HAP-1 (cell line): ENCODE measurements around the gene ACTA1.

ENCODE experiments used
- DNase-seq, 2 experiments: peaks; one replicate each; pipeline ENCODE4 v3.0.0-alpha.2; 2016 to 2020; ENCODE audit warnings: low spot score in 2 of 2
- H3K27me3 ChIP-seq: fragments of 250-450 bp; sonication (Bioruptor Pico); 2 replicates; pipeline ENCODE4 v1.5.1; 2020; ENCODE audit warnings: low read depth, mild to moderate bottlenecking, moderate library complexity
- H3K36me3 ChIP-seq: fragments of 250-450 bp; sonication (Bioruptor Pico); replicated peaks from 2 replicates; pipeline ENCODE4 v1.5.1; 2020; ENCODE audit warnings: mild to moderate bottlenecking
- H3K4me1 ChIP-seq: fragments of 250-450 bp; sonication (Bioruptor Pico); 2 replicates; pipeline ENCODE4 v1.5.1; 2020; ENCODE audit warnings: mild to moderate bottlenecking
- H3K4me3 ChIP-seq: fragments of 250-450 bp; sonication (Bioruptor Pico); 2 replicates; pipeline ENCODE4 v1.5.1; 2020; ENCODE audit warnings: mild to moderate bottlenecking, moderate library complexity
- H3K9me3 ChIP-seq: fragments of 250-450 bp; sonication (Bioruptor Pico); 2 replicates; pipeline ENCODE4 v1.5.1; 2020; ENCODE audit warnings: mild to moderate bottlenecking, moderate library complexity
- in situ Hi-C: fragments of 300-500 bp; cut with MboI; formaldehyde crosslinking; loops from 3 replicates; pipeline ENCODE4 v1.14.3; 2020; ENCODE audit warnings: low sequenced_read_pairs, inconsistent platforms, mixed read lengths

Gene ACTA1

GRCh38 chr1:229456016-229456415 lies 22.1 kb upstream of the ACTA1 start:
- Histone ChIP-seq H3K27me3 (no peaks in the 10 kb centered on the region), H3K36me3 (peaks cover 65% of the 10 kb centered on the region), H3K9me3 (no peaks in the 10 kb centered on the region), H3K4me1 (no peaks in the 10 kb centered on the region), H3K4me3 (no peak overlapping the region)
- in situ Hi-C loops, result no loop called here
- DNase-seq, result no peak

GRCh38 chr1:229454056-229454455 lies 20.2 kb upstream of the ACTA1 start:
- H3K9me3 ChIP-seq, result no peaks in the 10 kb centered on the region
- no peak overlapping the region for H3K4me3 ChIP-seq
- H3K27me3 ChIP-seq, result no peaks in the 10 kb centered on the region
- H3K36me3 ChIP-seq, result peaks cover 59% of the 10 kb centered on the region
- H3K4me1 ChIP-seq, result 0 out of 2 replicates have a peak, but pooled peaks cover 4% of the 10 kb centered on the region
- DNase-seq, result no peak
- in situ Hi-C loops, result no loop called here

DNA sequence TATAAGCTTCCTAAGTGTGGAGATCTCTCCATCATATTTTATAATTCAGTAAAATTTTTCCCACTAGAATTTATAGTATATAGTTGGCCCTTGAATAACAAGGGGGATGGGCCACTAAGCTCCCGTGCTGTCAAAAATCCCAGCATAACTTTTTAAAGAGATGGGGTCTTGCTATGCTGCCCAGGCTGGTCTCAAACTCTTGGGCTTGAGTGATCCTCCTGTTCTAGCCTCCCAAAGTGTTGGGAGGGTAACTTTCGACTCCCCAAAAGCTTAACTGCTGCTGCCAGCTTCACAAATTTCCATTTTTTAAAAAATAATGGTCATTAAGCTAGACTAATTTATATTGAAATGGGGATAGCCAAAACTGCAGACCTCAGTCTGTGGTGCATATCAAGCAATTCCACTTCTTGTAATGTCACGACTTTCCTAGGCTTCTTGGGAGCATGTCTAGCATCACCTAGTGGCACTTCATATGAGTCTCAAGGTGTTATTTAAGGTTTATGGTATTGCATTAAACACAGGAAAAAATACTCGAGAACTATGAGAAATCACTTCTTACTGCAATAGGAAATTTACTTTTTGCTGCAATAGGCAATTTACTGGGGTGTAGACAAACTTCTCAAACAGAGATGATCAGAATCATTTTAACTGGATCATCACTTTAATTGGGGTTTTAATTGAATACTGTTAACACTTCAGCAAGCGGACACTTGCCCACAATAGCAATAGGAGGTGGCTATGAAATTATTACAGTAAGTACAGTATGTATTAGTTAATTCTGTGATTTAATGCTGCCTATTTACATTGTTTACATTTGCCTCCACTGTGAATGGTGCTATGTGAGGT lies 19.3 kb upstream of the ACTA1 start:
- Histone ChIP-seq H3K9me3 (no peaks in the 10 kb centered on the region), H3K4me3 (no peak overlapping the region), H3K4me1 (0 out of 2 replicates have a peak, but pooled peaks cover 4% of the 10 kb centered on the region), H3K27me3 (no peaks in the 10 kb centered on the region), H3K36me3 (peaks cover 65% of the 10 kb centered on the region)
- DNase-seq, result no peak
- in situ Hi-C loops, result no loop called here

- DNase-seq, result no peak
- Histone ChIP-seq H3K27me3 (no peaks in the 10 kb centered on the region), H3K4me3 (no peak overlapping the region), H3K9me3 (no peaks in the 10 kb centered on the region), H3K4me1 (0 out of 2 replicates have a peak, but pooled peaks cover 4% of the 10 kb centered on the region), H3K36me3 (peaks cover 54% of the 10 kb centered on the region)
- in situ Hi-C loops, result no loop called here
Observed at GRCh38 chr1:229448845-229449244, 15.0 kb upstream of the ACTA1 start.

GRCh38 chr1:229448354-229448753 lies 14.5 kb upstream of the ACTA1 start:
- no peak for DNase-seq
- Histone ChIP-seq H3K4me3 (no peak overlapping the region), H3K27me3 (no peaks in the 10 kb centered on the region), H3K4me1 (0 out of 2 replicates have a peak, but pooled peaks cover 4% of the 10 kb centered on the region), H3K9me3 (no peaks in the 10 kb centered on the region), H3K36me3 (peaks cover 51% of the 10 kb centered on the region)
- in situ Hi-C loops, result no loop called here

- H3K4me3 ChIP-seq, result no peak overlapping the region
- no peaks in the 10 kb centered on the region for H3K9me3 ChIP-seq
- peaks cover 51% of the 10 kb centered on the region for H3K36me3 ChIP-seq
- H3K27me3 ChIP-seq, result no peaks in the 10 kb centered on the region
- 0 out of 2 replicates have a peak, but pooled peaks cover 4% of the 10 kb centered on the region for H3K4me1 ChIP-seq
- no peak for DNase-seq
- in situ Hi-C loops, result no loop called here
Observed at GRCh38 chr1:229447809-229448252, 13.9 kb upstream of the ACTA1 start.

- no peak for DNase-seq
- Histone ChIP-seq H3K4me1 (0 out of 2 replicates have a peak, but pooled peaks cover 4% of the 10 kb centered on the region), H3K9me3 (no peaks in the 10 kb centered on the region), H3K4me3 (no peak overlapping the region), H3K27me3 (no peaks in the 10 kb centered on the region), H3K36me3 (peaks cover 43% of the 10 kb centered on the region)
- in situ Hi-C loops, result no loop called here
Observed at GRCh38 chr1:229445828-229446227, 11.9 kb upstream of the ACTA1 start.

DNA sequence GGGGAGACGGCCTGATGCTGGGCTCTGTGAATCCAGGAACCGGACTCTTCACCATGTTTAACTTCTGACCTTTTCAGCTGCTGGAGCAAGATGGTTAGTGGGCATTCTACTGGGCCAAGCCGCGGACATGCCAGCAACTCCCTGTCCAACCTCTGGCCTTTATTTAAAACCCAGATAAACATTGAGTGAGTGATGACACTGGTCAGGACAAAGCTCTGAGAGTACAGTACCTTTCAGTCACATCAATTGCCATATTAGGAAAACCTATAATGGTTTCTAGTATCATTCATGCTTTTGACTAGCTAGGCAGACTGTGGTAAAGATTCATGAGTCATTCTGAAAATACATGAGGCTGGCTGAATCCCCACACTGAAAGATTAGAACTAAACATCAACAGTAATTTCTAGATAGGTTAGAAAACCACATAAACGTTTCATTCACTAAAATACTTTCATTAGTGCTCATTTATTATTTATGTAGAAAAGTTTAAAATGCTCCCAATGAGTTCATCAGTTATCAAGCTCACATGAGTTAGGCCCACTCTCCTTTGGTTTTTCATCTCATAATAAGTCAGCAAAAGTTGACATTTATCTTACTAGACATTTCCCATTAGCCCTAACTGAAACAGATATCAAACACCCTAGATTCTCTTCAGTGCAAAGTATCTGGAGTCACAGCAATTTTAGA lies 7.1 kb upstream of the ACTA1 start:
- Histone ChIP-seq H3K4me3 (no peak overlapping the region), H3K27me3 (no peaks in the 10 kb centered on the region), H3K36me3 (peaks cover 31% of the 10 kb centered on the region), H3K9me3 (no peaks in the 10 kb centered on the region), H3K4me1 (no peaks in the 10 kb centered on the region)
- in situ Hi-C loops, result no loop called here
- no peak for DNase-seq

DNA sequence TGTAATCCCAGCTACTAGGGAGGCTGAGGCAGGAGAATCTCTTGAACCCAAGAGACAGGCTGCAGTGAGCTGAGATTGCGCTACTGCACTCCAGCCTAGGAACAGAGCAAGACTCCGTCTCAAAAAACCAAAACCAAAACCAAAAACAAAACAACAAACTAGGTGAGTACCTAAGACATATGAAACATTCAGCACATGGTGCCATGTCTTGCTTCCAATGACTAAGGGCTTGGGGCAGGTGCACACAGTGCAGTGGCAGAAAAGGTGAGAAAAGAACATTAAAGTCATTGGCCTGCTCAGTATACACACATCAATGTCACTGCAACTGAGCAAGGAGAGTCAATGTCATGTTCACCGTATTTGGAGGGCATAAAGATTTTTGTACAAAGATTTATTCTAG lies 4.1 kb upstream of the ACTA1 start:
- Histone ChIP-seq H3K27me3 (0 out of 2 replicates have a peak, but pooled peaks cover 6% of the 10 kb centered on the region), H3K4me3 (no peak overlapping the region), H3K9me3 (no peaks in the 10 kb centered on the region), H3K4me1 (no peaks in the 10 kb centered on the region), H3K36me3 (peaks cover 15% of the 10 kb centered on the region)
- in situ Hi-C loops, result no loop called here
- DNase-seq, result no peak

- no peak for DNase-seq
- Histone ChIP-seq H3K27me3 (0 out of 2 replicates have a peak, but pooled peaks cover 6% of the 10 kb centered on the region), H3K4me1 (no peaks in the 10 kb centered on the region), H3K36me3 (peaks cover 15% of the 10 kb centered on the region), H3K9me3 (no peaks in the 10 kb centered on the region), H3K4me3 (no peak overlapping the region)
- in situ Hi-C loops, result no loop called here
Observed at GRCh38 chr1:229437443-229437842, 3.5 kb upstream of the ACTA1 start.

DNA sequence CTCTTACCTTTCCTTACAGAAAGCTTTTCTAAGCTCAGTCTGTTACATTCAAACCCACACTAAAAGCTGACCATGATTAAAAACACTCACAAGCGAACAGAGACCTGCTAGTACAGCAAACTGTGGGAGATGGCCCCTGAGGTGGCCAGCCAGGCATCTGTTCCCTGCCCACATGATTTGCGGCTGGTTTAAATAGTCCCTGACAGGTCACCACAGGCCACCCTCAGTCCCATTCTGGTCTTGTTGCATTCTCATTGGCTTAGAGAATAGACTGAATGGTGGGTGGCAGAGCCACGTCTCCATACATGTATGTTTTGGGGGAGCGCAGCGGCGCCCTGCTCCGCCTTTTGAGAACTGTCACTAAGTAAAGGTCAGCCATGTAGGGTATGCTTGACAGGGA lies 2.3 kb upstream of the ACTA1 start:
- DNase-seq, result no peak
- H3K27me3 ChIP-seq, result 0 out of 2 replicates have a peak, but pooled peaks cover 6% of the 10 kb centered on the region
- H3K4me1 ChIP-seq, result no peaks in the 10 kb centered on the region

DNA sequence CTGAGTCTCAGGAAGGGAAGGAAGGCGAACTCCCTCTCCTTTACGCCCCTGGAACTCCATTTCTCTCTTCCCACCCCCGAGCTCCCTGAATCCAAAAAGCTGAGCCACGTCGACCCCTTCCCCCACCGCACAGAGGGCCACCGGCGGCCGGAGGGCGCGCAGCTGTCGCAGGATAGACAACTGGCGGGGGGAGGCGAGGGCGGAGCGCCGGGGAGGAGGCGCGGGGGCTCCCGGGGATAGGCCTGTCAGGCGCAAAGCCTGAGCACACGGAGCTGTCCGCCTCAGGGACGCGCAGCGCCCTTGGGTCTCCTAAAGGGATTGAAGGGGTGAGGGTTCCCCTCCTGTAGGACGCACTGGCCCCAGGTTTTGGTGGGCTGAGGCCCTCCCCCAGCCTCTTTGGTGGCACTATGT lies 752 bp upstream of the ACTA1 start:
- no peaks in the 10 kb centered on the region for H3K4me1 ChIP-seq
- H3K4me3 ChIP-seq, result no peak overlapping the region
- DNase-seq, result no peak
- no peaks in the 10 kb centered on the region for H3K9me3 ChIP-seq
- H3K27me3 ChIP-seq, result 0 out of 2 replicates have a peak, but pooled peaks cover 6% of the 10 kb centered on the region
- H3K36me3 ChIP-seq, result no peaks in the 10 kb centered on the region
- in situ Hi-C loops, result no loop called here

More for the DNA sequence above, 2.3 kb upstream of the ACTA1 start:
- Histone ChIP-seq H3K36me3 (peaks cover 7% of the 10 kb centered on the region; the same call in 1 of the 2 replicates), H3K9me3 (no peaks in the 10 kb centered on the region), H3K4me3 (no peak overlapping the region)
- in situ Hi-C loops, result no loop called here

DNA sequence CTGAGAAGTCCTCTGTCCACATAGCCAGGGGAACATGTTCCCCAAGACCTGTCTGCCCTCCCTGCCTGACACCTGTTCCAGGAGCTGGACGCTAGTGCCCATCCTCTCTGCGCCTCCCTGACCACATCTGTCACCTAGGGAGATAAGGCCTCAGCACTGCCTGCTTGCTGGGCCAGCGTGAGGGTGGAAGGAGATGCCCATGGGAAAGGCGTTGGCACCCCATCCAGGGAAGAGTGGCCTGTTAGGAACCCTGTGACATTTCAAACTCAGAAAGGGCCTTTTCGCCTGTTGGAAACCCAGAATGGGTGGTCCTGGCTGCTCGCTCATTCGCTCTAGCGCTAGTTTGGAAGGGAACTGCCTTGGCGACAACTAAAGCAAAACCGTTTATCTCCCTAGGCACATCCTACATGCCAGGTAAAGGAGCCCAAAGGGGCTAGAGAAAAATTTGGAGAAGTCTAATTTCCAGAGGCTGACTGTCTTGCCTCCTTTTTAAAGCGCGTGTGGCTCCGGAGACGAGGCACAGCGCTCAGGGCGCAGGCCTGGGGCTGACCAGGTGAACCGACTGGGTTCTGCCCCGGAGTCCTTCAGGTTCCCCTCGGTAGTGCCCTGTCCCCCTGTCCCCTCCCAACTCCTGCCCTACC lies 410 bp downstream of the ACTA1 start:
- in situ Hi-C loops, result no loop called here
- H3K9me3 ChIP-seq, result no peaks in the 10 kb centered on the region

More for the DNA sequence above, 410 bp downstream of the ACTA1 start:
- DNase-seq, result no peak
- Histone ChIP-seq H3K4me1 (no peaks in the 10 kb centered on the region), H3K27me3 (0 out of 2 replicates have a peak, but pooled peaks cover 6% of the 10 kb centered on the region), H3K4me3 (no peak overlapping the region), H3K36me3 (no peaks in the 10 kb centered on the region)
